Right lobe of liver (tissue), 6 donors: Measurements from ENCODE around the gene CUEDC2. TPM values are rescaled to one million over a fixed set of nuclear protein-coding genes. Genes with fewer than 3 reads are reported as not detected.
"Not testable (repeated sequence)": the region's sequence is repeated elsewhere in the genome, so short reads cannot be mapped to it uniquely, and the experiment has no call there.

Source experiments
- ATAC-seq, 4 donors: fragments of 200-7000 bp; cut with Tn5 transposase; one replicate each; pipeline ENCODE4 v1.9.1; 2020; ENCODE audit warnings: mild to moderate bottlenecking in 4 of 4, moderate library complexity in 4 of 4
- DNase-seq, 3 donors: peaks; one replicate each; pipeline ENCODE4 v3.0.0-alpha.2; 2020
- H3K27ac ChIP-seq, 3 donors: fragments of 200-600 bp; one replicate each; pipeline ENCODE4 v1.8.0; 2022
- H3K27me3 ChIP-seq, 2 donors: fragments of 200-600 bp; one replicate each; pipeline ENCODE4 v1.8.0; 2022
- H3K36me3 ChIP-seq, 4 donors: fragments of 200-600 bp; sonication (generic) in 1 of 4; one replicate each; pipeline versions ENCODE4 v1.5.1 to v1.8.0; 2017 to 2022; ENCODE audit warnings: control low read depth in 1 of 4
- H3K4me1 ChIP-seq, 4 donors: fragments of 200-600 bp; sonication (generic) in 1 of 4; one replicate each; pipeline versions ENCODE4 v1.5.1 to v1.8.0; 2017 to 2022; ENCODE audit warnings: control low read depth in 1 of 4
- H3K4me3 ChIP-seq, 3 donors: fragments of 200-600 bp; one replicate each; pipeline ENCODE4 v1.8.0; 2022
- H3K9me3 ChIP-seq, 4 donors: fragments of 200-600 bp; sonication (generic) in 1 of 4; one replicate each; pipeline versions ENCODE4 v1.5.1 to v1.8.0; 2017 to 2022; ENCODE audit warnings: control low read depth in 1 of 4
- POLR2A ChIP-seq: fragments of 450-650 bp; IDR thresholded peaks from one replicate; pipeline ENCODE4 v1.6.1; 2017; ENCODE audit warnings: antibody characterized with exemption, mild to moderate bottlenecking
- WGBS: methylation state at CpG from one replicate; pipeline ENCODE4 v1.1.6; 2018; ENCODE audit warnings: low coverage, low lambda C conversion rate; ENCODE audit not compliant: insufficient coverage; ENCODE audit errors: missing lambda C conversion rate; 5-methylcytosine and 5-hydroxymethylcytosine counted together
- intact Hi-C, 2 donors: fragments of 100-400 bp; cut with DNase I; formaldehyde crosslinking; loops; one replicate each; pipeline versions ENCODE4 v1.11.2 to v1.14.1; 2022
- total RNA-seq, 6 experiments: library from RNA; depleted of rRNA in 2 of 6; stranded (reverse); fragments of >200 nt in 2 of 6; fragmentation: NEBNext Ultra II Directional in 3 of 6; extraction: Animal tissue kit (Norgen Biotek cat#: 25700) in 3 of 6; gene quantifications; one replicate each; pipeline versions ENCODE4 v1.1.0 to v1.2.4, GENCODE V29; 2016 to 2023
- TF ChIP-seq, protein P1 (sequence below), 4 donors: fragments of 200-600 bp in 3 of 4; fragments of 450-650 bp in 1 of 4; IDR thresholded peaks; one replicate each; pipeline versions ENCODE4 v1.5.1 to v1.8.0; 2016 to 2022; ENCODE audit warnings: antibody characterized with exemption in 4 of 4, mild to moderate bottlenecking in 2 of 4
- donor health status: DM: no; HTN: yes; CAD: no.
- donor health status: DM: no; HTN: no; CAD: no.
- donor health status: DM: no; HTN: no; CAD: no.
- donor health status: DM: no; HTN: yes; CAD: no.
- donor health status: DM: no; HTN: yes; CAD: no.

CUEDC2 gene
- total RNA-seq, 6 experiments from 2014 or later, result 23.0 to 32.1 (median 26.8) TPM

GRCh38 chr10:102457591-102458150 lies 25.3 kb upstream of the CUEDC2 start:
- no peaks in the 10 kb centered on the region for H3K27me3 ChIP-seq
- no peak overlapping the region for H3K27ac ChIP-seq
- ATAC-seq, result no peak
- DNase-seq, result no peak
- TF ChIP-seq POLR2A, result no peak
- TF ChIP-seq, protein P1, sequence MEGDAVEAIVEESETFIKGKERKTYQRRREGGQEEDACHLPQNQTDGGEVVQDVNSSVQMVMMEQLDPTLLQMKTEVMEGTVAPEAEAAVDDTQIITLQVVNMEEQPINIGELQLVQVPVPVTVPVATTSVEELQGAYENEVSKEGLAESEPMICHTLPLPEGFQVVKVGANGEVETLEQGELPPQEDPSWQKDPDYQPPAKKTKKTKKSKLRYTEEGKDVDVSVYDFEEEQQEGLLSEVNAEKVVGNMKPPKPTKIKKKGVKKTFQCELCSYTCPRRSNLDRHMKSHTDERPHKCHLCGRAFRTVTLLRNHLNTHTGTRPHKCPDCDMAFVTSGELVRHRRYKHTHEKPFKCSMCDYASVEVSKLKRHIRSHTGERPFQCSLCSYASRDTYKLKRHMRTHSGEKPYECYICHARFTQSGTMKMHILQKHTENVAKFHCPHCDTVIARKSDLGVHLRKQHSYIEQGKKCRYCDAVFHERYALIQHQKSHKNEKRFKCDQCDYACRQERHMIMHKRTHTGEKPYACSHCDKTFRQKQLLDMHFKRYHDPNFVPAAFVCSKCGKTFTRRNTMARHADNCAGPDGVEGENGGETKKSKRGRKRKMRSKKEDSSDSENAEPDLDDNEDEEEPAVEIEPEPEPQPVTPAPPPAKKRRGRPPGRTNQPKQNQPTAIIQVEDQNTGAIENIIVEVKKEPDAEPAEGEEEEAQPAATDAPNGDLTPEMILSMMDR (IDR thresholded peaks at IDR 0.05), result no peak
- 86% methylated on average over 9 of the region's 9 CpGs for WGBS
- H3K4me3 ChIP-seq, result no peak overlapping the region
- no peaks in the 10 kb centered on the region for H3K9me3 ChIP-seq
- peaks cover 0 to 18% (median 7%) of the 10 kb centered on the region in 4 donors for H3K4me1 ChIP-seq
- intact Hi-C loops, result no loop called here
- H3K36me3 ChIP-seq, result no peaks in the 10 kb centered on the region

DNA sequence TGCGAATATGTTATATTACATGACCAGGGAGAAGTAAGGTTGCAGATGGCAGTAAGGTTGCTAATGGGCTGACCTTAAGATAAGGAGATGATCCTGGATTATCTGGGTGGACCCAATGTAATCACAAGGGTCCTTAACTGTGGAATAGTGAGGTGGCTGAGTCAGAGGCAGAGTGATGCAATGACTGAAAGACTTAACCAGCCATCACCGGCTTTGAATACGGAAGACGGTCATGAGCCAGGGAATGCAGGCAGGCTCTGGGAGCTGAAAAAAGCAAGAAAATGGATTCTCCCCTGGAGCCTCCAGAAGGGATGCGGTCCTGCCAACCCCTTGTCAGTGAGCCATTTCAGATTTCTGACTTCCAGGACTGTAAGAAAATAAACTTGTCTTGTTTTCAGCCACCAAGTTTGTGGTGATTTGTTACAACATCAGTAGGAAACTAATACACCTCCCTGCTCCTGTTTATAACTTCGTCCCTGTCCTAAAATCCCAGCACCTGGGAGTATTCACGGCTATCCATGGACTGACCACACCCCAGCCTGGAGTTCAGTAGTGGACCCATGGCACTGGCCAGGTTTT lies 23.6 kb upstream of the CUEDC2 start:
- Histone ChIP-seq H3K27me3 (no peaks in the 10 kb centered on the region), H3K4me1 (peaks cover 0 to 19% (median 3%) of the 10 kb centered on the region in 4 donors), H3K36me3 (no peaks in the 10 kb centered on the region), H3K27ac (no peak overlapping the region), H3K9me3 (no peaks in the 10 kb centered on the region), H3K4me3 (no peak overlapping the region)
- TF ChIP-seq, protein P1 (IDR thresholded peaks at IDR 0.05), result no peak
- no peak for TF ChIP-seq POLR2A
- DNase-seq (no peak), ATAC-seq (no peak)
- WGBS, result 80% methylated on average over 5 of the region's 7 CpGs
- intact Hi-C loops, result no loop called here

GRCh38 chr10:102454662-102455487 lies 22.5 kb upstream of the CUEDC2 start:
- H3K27ac ChIP-seq, H3K36me3 ChIP-seq, DNase-seq, intact Hi-C loops, H3K9me3 ChIP-seq, ATAC-seq, H3K4me3 ChIP-seq, H3K27me3 ChIP-seq: not testable (repeated sequence)
- peaks cover 0 to 21% (median 3%) of the 10 kb centered on the region in 4 donors for H3K4me1 ChIP-seq
- 72% methylated on average over 10 of the region's 13 CpGs for WGBS

GRCh38 chr10:102453502-102453901 lies 21.1 kb upstream of the CUEDC2 start:
- ATAC-seq (no peak), DNase-seq (no peak)
- no peak for TF ChIP-seq POLR2A
- TF ChIP-seq, protein P1 (IDR thresholded peaks at IDR 0.05), result no peak
- Histone ChIP-seq H3K4me1 (peaks cover 0 to 24% (median 3%) of the 10 kb centered on the region in 4 donors), H3K27ac (peak overlapping the region in 1 of 3 donors; percentile 57), H3K4me3 (no peak overlapping the region), H3K27me3 (no peaks in the 10 kb centered on the region), H3K9me3 (no peaks in the 10 kb centered on the region), H3K36me3 (no peaks in the 10 kb centered on the region)
- WGBS, result 73% methylated on average over 3 of the region's 5 CpGs
- intact Hi-C loops, result no loop called here
